ENCODE results near the gene CUEDC2.

Gene CUEDC2

GRCh38 chr10:102389894-102390293 lies 42.5 kb downstream of the CUEDC2 start:
- DNase-seq (ENCODE audit: low read depth), result no peak
- TF ChIP-seq CTCF (IDR thresholded peaks at IDR 0.05; ENCODE audit: control insufficient read depth, extremely low read depth, insufficient read depth), result no peak
- no peak overlapping the region for H3K4me3 ChIP-seq (ENCODE audit: low read depth, low read length)

GRCh38 chr10:102384606-102385429 lies 47.6 kb downstream of the CUEDC2 start:
- no peak for DNase-seq (ENCODE audit: low read depth)
- H3K4me3 ChIP-seq (ENCODE audit: low read depth, low read length), result no peak overlapping the region
- no peak for TF ChIP-seq CTCF (IDR thresholded peaks at IDR 0.05; ENCODE audit: control insufficient read depth, extremely low read depth, insufficient read depth)

DNA sequence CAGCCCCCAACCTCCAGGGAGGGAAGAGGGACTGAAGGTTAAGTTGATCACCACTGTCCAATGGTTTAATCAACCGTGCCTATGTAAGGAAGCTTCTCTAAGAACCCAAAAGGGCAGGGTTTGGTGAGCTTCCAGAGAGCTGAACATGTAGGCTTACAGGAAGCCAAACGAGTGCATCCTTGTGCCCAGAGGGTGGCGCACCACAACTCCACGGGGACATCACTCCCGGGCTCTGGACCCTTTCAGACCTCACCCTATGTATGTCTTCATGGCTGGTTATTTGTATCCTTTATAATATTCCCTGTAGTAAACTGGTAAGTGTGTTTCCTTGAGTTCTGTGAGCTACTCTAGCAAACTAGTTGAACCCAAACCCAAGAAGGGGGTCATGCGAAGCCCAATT lies 48.3 kb downstream of the CUEDC2 start:
- no peak for TF ChIP-seq CTCF (IDR thresholded peaks at IDR 0.05; ENCODE audit: control insufficient read depth, extremely low read depth, insufficient read depth)
- H3K4me3 ChIP-seq (ENCODE audit: low read depth, low read length), result no peak overlapping the region
- no peak for DNase-seq (ENCODE audit: low read depth)

DNA sequence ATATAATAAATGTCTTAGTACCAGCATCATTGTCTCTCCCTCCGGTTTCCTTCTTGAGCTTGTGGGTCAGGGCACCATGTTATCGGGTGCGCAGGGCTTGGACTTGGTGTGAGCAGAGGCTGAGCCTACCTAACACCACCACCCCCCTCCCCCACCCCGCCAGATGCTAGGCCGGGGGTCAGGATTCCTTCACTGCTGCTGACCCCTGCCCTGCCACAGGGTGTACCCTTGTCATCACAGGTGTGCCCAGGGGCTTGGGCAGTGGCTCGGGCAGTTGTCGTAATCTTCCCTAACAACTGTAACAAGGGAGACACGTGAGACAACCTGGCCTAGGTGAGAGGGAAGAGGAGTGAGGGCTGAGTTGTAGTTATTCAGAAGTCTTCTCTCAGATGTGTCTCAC lies 49.5 kb downstream of the CUEDC2 start:
- no peak for DNase-seq (ENCODE audit: low read depth)
- TF ChIP-seq CTCF (IDR thresholded peaks at IDR 0.05; ENCODE audit: control insufficient read depth, extremely low read depth, insufficient read depth), result no peak
- H3K4me3 ChIP-seq (ENCODE audit: low read depth, low read length), result no peak overlapping the region

- no peak overlapping the region for H3K4me3 ChIP-seq (ENCODE audit: low read depth, low read length)
- no peak for TF ChIP-seq CTCF (IDR thresholded peaks at IDR 0.05; ENCODE audit: control insufficient read depth, extremely low read depth, insufficient read depth)
- DNase-seq (ENCODE audit: low read depth), result no peak
Measured at GRCh38 chr10:102381983-102382382, 50.4 kb downstream of the CUEDC2 start.

GRCh38 chr10:102379383-102379782 lies 53.0 kb downstream of the CUEDC2 start:
- TF ChIP-seq CTCF (IDR thresholded peaks at IDR 0.05; ENCODE audit: control insufficient read depth, extremely low read depth, insufficient read depth), result no peak
- no peak overlapping the region for H3K4me3 ChIP-seq (ENCODE audit: low read depth, low read length)
- no peak for DNase-seq (ENCODE audit: low read depth)

DNA sequence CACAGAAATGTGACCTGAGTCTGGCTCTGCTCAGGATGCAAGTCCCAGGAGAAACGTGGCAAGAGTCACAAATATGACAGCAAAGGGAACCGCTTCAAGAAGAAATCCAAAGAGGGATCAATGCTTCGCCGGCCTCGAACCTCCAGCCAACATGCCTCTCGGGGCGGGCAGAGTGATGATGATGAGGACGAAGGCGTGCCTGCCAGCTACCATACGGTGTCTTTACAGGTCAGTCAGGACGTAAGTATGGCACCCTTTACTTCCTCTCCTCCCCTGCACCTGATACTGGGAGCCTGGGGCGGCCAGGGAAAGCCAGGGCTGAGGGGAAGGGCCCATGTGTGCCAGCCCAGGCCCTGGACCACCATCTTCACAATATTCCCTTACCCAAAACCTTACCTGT lies 55.5 kb downstream of the CUEDC2 start:
- no peak overlapping the region for H3K4me3 ChIP-seq (ENCODE audit: low read depth, low read length)
- no peak for TF ChIP-seq CTCF (IDR thresholded peaks at IDR 0.05; ENCODE audit: control insufficient read depth, extremely low read depth, insufficient read depth)
- DNase-seq (ENCODE audit: low read depth), result no peak

All from LNCaP clone FGC (cell line).